Uterus (tissue), 4 donors: Measurements from ENCODE around the gene INAFM2. TPM values are rescaled to one million over a fixed set of nuclear protein-coding genes. Genes with fewer than 3 reads are reported as not detected.

Source experiments
- DNase-seq, 2 donors: peaks; one replicate each; pipeline ENCODE4 v3.0.0-alpha.2; 2019 to 2020
- H3K27ac ChIP-seq, 2 donors: fragments of 200-600 bp; sonication (generic); 1 replicate in 1 of 2; 2 replicates in 1 of 2; pipeline ENCODE4 v1.5.1; 2016 to 2018
- H3K27me3 ChIP-seq, 2 donors: fragments of 200-600 bp; sonication (generic); one replicate each; pipeline ENCODE4 v1.5.1; 2018 to 2019; ENCODE audit warnings: control low read depth in 1 of 2
- H3K36me3 ChIP-seq, 2 donors: fragments of 200-600 bp; sonication (generic); one replicate each; pipeline ENCODE4 v1.5.1; 2019; ENCODE audit warnings: control low read depth in 1 of 2
- H3K4me1 ChIP-seq, 2 donors: fragments of 200-600 bp; sonication (generic); one replicate each; pipeline ENCODE4 v1.5.1; 2018 to 2019; ENCODE audit warnings: control low read depth in 1 of 2
- H3K4me3 ChIP-seq, 2 donors: fragments of 200-600 bp; sonication (generic); 1 replicate in 1 of 2; 2 replicates in 1 of 2; pipeline ENCODE4 v1.5.1; 2018 to 2019; ENCODE audit warnings: mild to moderate bottlenecking in 1 of 2
- H3K9me3 ChIP-seq, 2 donors: fragments of 200-600 bp; sonication (generic); one replicate each; pipeline ENCODE4 v1.5.1; 2019; ENCODE audit warnings: control low read depth in 1 of 2
- POLR2A ChIP-seq, 2 donors: fragments of 450-650 bp; IDR thresholded peaks; one replicate each; pipeline ENCODE4 v1.6.1; 2016; ENCODE audit warnings: antibody characterized with exemption in 2 of 2, mild to moderate bottlenecking in 1 of 2, moderate library complexity in 1 of 2
- intact Hi-C: fragments of 100-400 bp; cut with DNase I; formaldehyde crosslinking; loops from one replicate; pipeline ENCODE4 v1.15.1; 2023; ENCODE audit warnings: low total_unique reads
- total RNA-seq, 4 donors: library from RNA; depleted of rRNA in 3 of 4; stranded (reverse); fragments of >200 nt in 3 of 4; gene quantifications; one replicate each; pipeline versions ENCODE4 v1.1.0 to v1.2.4, GENCODE V29; 2014 to 2023
- TF ChIP-seq, protein P1 (sequence below), 4 experiments: fragments of 200-600 bp in 2 of 4; fragments of 450-650 bp in 2 of 4; sonication (generic) in 2 of 4; IDR thresholded peaks; one replicate each; pipeline ENCODE4 v1.5.1; 2016 to 2019; ENCODE audit warnings: antibody characterized with exemption in 4 of 4, mild to moderate bottlenecking in 2 of 4, moderate library complexity in 1 of 4
- donor health status: DM: yes; HTN: yes; CAD: no.

Gene INAFM2
- total RNA-seq, 4 donors from 2014 or later, result 3.2 to 68.1 (median 8.9) TPM

DNA sequence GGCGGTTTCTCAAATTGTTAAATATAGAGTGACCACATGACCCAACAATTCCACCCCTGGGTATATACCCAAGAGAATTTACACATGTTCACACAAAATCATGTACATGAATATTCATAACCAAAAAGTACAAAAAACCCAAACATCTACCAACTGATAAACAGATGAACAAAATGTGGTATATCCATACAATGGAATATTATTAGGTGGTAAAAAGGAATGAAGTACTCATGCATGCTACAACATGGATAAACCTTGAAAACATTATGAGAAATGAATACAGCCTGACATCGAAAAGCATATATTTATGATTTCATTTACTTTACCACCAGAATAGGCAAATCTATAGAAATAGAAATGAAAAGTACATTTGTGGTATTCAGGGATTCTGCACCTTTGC is 23.1 kb upstream of the INAFM2 start:
- DNase-seq, result no peak
- intact Hi-C loops, result no loop called here
- H3K4me1 ChIP-seq, result no peaks in the 10 kb centered on the region
- H3K27me3 ChIP-seq, result no peaks in the 10 kb centered on the region
- no peaks in the 10 kb centered on the region for H3K9me3 ChIP-seq
- H3K36me3 ChIP-seq, result no peaks in the 10 kb centered on the region
- H3K27ac ChIP-seq, result no peak overlapping the region
- no peak for TF ChIP-seq POLR2A (IDR thresholded peaks at IDR 0.05)
- TF ChIP-seq, protein P1, sequence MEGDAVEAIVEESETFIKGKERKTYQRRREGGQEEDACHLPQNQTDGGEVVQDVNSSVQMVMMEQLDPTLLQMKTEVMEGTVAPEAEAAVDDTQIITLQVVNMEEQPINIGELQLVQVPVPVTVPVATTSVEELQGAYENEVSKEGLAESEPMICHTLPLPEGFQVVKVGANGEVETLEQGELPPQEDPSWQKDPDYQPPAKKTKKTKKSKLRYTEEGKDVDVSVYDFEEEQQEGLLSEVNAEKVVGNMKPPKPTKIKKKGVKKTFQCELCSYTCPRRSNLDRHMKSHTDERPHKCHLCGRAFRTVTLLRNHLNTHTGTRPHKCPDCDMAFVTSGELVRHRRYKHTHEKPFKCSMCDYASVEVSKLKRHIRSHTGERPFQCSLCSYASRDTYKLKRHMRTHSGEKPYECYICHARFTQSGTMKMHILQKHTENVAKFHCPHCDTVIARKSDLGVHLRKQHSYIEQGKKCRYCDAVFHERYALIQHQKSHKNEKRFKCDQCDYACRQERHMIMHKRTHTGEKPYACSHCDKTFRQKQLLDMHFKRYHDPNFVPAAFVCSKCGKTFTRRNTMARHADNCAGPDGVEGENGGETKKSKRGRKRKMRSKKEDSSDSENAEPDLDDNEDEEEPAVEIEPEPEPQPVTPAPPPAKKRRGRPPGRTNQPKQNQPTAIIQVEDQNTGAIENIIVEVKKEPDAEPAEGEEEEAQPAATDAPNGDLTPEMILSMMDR (IDR thresholded peaks at IDR 0.05), result no peak
- H3K4me3 ChIP-seq, result no peak overlapping the region

DNA sequence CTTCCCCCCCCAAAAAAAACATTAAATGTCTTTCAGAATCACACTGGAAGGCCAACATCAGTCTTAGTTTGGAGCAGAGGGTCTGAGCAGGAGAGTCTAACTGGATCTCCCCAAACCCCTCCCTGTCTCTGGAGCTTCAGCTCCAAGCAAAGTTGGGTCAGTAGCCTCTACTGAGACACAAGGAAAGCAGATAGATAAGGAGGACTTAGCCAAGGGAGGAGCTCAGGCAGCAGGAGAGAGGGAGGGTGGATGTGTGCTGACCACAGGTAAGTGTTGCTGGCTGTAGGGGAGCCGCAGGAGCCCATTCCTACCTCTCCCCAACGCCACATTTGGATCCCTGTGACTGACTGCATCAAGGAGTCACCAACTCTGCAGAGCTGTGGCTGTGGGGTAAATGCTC is 22.7 kb upstream of the INAFM2 start:
- no peak for DNase-seq
- Histone ChIP-seq H3K4me1 (no peaks in the 10 kb centered on the region), H3K9me3 (no peaks in the 10 kb centered on the region), H3K36me3 (no peaks in the 10 kb centered on the region), H3K4me3 (no peak overlapping the region), H3K27me3 (no peaks in the 10 kb centered on the region), H3K27ac (no peak overlapping the region)
- intact Hi-C loops, result no loop called here
- TF ChIP-seq POLR2A (IDR thresholded peaks at IDR 0.05), result no peak
- TF ChIP-seq, protein P1 (IDR thresholded peaks at IDR 0.05), result no peak

DNA sequence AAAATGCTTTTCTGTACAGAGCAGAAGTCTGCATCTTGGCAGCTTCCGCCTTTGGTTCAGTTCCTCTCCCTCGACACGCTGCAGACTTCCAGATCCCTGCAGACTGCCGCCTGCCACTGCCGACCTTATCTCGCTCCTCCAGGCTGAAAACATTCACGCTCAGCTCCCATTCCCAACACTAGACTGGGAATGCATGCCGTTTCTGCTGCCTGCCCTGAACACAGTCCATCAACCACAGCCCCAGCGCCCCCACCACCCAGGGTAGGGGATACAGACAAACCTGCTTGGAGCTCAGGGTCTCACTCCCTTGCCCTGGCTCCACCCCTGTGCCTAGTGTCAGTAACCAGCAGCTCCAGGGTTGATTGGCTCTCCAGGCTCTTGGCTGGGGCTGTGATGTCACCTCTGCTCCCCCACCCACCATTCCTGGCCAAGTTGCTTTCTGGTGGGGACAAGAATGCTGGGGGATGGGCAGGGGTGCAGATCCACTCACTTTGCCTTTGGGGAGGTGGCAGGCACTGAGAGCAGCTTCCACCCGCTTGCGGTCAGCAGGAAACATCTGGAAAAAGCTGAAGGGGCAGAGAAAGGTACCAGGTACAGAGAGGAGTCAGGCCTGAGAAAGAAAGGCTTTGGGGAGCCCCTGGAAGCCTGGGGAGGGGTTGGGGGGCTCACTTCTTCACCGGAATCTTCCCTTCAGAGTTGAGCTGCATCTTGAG is 21.9 kb upstream of the INAFM2 start:
- H3K4me3 ChIP-seq, result no peak overlapping the region
- H3K27me3 ChIP-seq, result no peaks in the 10 kb centered on the region
- no peak for TF ChIP-seq POLR2A (IDR thresholded peaks at IDR 0.05)
- TF ChIP-seq, protein P1 (IDR thresholded peaks at IDR 0.05), result no peak
- no peak overlapping the region for H3K27ac ChIP-seq
- intact Hi-C loops, result no loop called here
- no peaks in the 10 kb centered on the region for H3K36me3 ChIP-seq
- H3K4me1 ChIP-seq, result no peaks in the 10 kb centered on the region
- DNase-seq, result no peak
- H3K9me3 ChIP-seq, result no peaks in the 10 kb centered on the region

DNA sequence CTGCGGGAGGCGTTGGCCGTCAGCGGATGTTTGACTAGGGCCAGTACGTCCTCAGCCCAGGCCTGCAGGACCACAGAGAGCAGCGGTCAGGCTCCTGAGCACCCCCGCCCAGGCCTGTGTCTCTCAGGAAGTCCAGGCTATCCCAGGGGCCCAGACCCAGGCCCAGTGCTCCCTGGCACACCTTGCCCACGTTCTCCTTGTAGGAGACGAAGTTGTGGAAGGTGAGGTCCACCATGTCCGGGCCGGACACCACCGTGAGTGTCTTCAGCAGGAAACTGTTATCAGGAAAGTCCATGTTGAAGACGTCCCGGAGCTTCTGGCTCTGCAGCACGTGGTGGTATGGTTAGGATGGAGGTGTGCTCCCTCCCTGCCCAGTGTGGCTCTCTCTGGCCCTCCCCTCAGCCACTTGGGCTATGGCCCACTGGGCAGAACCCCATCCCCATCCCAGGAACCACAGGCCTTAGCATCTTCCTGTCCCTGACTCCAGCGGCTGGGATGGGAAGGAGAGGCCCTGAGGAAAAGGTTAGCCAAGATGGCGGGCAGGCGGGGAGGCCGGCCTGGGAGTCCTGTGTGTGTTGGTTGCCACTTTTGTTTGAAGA is 21.1 kb upstream of the INAFM2 start:
- intact Hi-C loops, result no loop called here
- no peak overlapping the region for H3K4me3 ChIP-seq
- H3K27ac ChIP-seq, result no peak overlapping the region
- H3K27me3 ChIP-seq, result no peaks in the 10 kb centered on the region
- no peaks in the 10 kb centered on the region for H3K36me3 ChIP-seq
- no peak for TF ChIP-seq POLR2A (IDR thresholded peaks at IDR 0.05)
- TF ChIP-seq, protein P1 (IDR thresholded peaks at IDR 0.05), result no peak
- no peaks in the 10 kb centered on the region for H3K9me3 ChIP-seq
- H3K4me1 ChIP-seq, result no peaks in the 10 kb centered on the region
- DNase-seq, result no peak

DNA sequence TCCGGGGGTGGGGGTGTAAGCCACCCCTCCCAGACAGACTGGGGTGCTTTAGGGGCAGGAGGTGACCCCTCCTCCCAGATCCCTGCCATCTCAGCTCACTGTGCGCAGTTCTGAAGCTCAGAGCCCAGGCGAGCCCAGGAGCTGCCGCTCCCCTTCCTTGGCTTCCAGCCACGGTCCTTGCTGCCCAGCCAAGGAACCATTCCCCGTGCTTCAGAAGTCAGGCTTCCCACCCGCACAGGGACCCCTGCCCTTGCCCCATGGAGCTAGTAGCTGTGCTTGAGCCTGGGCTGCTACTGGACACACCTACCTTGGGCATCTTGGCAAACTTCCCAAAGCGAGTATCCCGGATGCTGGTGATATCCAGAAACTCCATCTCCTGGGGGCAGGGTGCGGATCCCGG is 20.5 kb upstream of the INAFM2 start:
- H3K27ac ChIP-seq, result no peak overlapping the region
- intact Hi-C loops, result no loop called here
- H3K4me1 ChIP-seq, result no peaks in the 10 kb centered on the region
- no peak for TF ChIP-seq POLR2A (IDR thresholded peaks at IDR 0.05)
- TF ChIP-seq, protein P1 (IDR thresholded peaks at IDR 0.05), result no peak
- no peaks in the 10 kb centered on the region for H3K9me3 ChIP-seq
- no peak for DNase-seq
- no peak overlapping the region for H3K4me3 ChIP-seq
- H3K36me3 ChIP-seq, result no peaks in the 10 kb centered on the region
- no peaks in the 10 kb centered on the region for H3K27me3 ChIP-seq
